ENCODE results near the gene ZSCAN5B. TPM values are rescaled to one million over a fixed set of nuclear protein-coding genes. Genes with fewer than 3 reads are reported as not detected.
"Not testable (repeated sequence)": the region's sequence is repeated elsewhere in the genome, so short reads cannot be mapped to it uniquely, and the experiment has no call there.

ZSCAN5B gene
- total RNA-seq, 4 donors from 2014 or later = not detected

DNA sequence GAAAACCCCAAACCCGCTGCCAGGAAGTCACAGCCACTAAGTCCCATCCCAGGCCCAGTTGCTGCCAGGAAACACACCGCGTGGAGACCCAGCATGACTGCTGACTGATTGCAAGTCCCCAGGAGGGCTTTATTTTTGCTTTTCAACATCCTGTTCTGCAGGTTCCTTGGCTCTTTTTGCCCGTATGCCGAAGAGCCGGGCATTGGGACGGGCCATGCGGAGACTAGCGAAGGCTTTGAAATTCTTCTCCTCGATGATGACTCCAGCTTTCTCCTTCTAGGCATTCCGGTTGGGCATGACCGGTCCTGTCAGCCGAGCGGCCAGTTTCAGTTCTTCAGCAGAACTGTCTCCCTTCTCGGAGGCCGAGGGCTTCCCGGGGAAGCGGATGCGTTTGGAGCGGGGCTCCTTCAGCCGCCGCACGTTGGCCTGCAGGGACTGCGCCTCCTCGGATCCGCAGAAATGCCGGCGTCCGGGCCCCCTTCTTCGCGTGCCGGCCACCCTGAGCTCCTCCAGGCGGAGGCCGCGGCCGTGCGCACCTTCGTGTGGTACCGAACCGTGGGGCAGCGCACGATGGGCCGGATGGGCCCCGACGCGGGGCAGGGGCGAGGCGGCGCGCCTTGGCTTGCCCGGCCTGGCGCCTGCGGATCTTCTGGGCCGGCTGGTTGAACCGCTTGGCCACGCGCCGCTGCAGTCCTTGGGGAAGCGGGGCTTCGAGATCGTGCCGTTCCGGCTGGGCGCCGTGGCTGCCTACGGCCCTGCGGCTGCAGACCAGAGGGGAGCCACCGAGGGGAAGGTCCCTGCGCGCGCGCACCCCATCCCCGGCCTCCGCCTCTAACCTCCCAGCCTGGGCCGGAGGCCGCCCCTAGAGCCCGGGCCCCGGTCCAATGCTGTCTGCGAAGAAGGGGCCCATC, 19.7 kb upstream of the ZSCAN5B start:
- WGBS, 2 donors = 5% methylated on average over 56 to 68 of the region's 79 CpGs
- no peak for TF ChIP-seq CTCF (IDR thresholded peaks at IDR 0.05)
- no peak for TF ChIP-seq POLR2A (IDR thresholded peaks at IDR 0.05)
- H3K4me3 ChIP-seq (ENCODE audit: low read depth, poor library complexity, severe bottlenecking) = peak overlapping the region; percentile 13
- intact Hi-C loops (cut with DNase I; ENCODE audit: low total_unique reads) = no loop called here
- DNase-seq (ENCODE audit: low spot score in 2 of 2) = peak; percentile 16 to 81

- TF ChIP-seq CTCF (IDR thresholded peaks at IDR 0.05) (no peak), POLR2A (IDR thresholded peaks at IDR 0.05) (no peak)
- intact Hi-C loops (cut with DNase I; ENCODE audit: low total_unique reads) = no loop called here
- H3K4me3 ChIP-seq (ENCODE audit: low read depth, poor library complexity, severe bottlenecking) = no peak overlapping the region
- DNase-seq (ENCODE audit: low spot score in 2 of 2) = no peak
- WGBS, 2 donors = 53% methylated on average over 4 of the region's 4 CpGs
Measured at GRCh38 chr19:56211718-56212117, 14.1 kb upstream of the ZSCAN5B start.

DNA sequence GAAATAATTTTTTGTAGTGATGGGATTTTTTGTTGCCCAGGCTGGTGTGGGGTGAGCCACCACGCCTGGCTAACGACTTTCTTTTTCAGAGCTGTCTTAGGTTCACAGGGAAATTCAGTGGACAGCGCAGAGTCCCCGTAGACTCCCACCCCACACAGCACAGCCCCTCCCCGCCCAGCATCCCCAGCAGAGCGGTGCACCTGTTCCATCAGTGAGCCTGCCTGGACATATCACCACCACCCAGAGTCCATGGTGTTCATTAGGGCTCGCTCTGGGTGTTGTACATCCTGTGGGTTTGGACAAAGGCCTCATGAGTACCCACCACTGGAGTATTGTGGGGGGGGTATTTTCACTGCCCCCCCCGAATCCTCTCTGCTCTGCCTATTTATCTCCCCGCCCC, 12.5 kb upstream of the ZSCAN5B start:
- intact Hi-C loops (cut with DNase I; ENCODE audit: low total_unique reads); H3K4me3 ChIP-seq (ENCODE audit: low read depth, poor library complexity, severe bottlenecking); DNase-seq (ENCODE audit: low spot score in 2 of 2): not testable (repeated sequence)
- 85 to 86% methylated on average over 9 of the region's 9 CpGs for whole genome bisulfite sequencing, 2 donors

DNA sequence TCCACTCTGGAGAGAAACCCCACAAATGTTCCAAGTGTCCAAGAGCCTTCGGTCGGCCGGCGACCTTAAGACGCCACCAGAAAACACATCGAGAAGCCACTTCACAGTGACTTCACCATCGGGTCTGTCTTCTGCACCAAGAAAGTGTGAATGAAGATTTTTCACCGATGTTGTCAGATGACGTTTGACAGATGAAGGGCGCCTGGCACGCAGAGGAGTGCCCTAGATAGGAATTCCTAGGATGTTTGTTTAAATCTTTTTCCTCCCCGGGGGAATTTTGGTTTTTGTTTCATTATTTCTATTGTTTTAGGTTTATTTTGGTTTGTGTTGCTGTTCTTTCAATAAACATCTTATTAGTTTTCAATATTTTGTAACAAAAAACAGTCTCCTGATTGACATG, 11.5 kb upstream of the ZSCAN5B start:
- WGBS, 2 donors = 72 to 84% methylated on average over 12 of the region's 12 CpGs
- intact Hi-C loops (cut with DNase I; ENCODE audit: low total_unique reads) = no loop called here
- DNase-seq (ENCODE audit: low spot score in 2 of 2) = no peak
- no peak for TF ChIP-seq POLR2A (IDR thresholded peaks at IDR 0.05)
- TF ChIP-seq CTCF (IDR thresholded peaks at IDR 0.05) = no peak
- H3K4me3 ChIP-seq (ENCODE audit: low read depth, poor library complexity, severe bottlenecking) = no peak overlapping the region

DNA sequence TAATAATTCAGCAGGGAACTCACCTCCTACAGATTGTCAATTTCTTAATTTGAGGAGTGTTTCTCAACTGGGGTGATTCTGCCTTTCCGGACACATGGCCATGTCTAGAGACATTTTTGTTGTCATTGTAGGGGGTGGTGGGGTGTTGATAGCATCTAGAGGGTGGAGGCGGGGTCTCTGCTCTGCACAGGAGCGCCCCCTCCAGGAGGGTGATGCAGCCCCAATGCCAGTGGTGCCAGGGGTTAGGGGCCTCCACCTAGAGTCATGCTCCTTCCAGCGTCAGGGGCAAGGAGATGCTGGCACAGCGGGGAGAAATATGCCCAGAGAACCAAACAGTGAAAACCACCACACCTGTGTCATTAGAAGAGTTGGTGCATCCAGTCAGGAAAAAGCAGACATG, 10.0 kb upstream of the ZSCAN5B start:
- intact Hi-C loops (cut with DNase I; ENCODE audit: low total_unique reads) = not testable (repeated sequence)
- whole genome bisulfite sequencing, 2 donors = 75% methylated on average over 5 of the region's 5 CpGs

DNA sequence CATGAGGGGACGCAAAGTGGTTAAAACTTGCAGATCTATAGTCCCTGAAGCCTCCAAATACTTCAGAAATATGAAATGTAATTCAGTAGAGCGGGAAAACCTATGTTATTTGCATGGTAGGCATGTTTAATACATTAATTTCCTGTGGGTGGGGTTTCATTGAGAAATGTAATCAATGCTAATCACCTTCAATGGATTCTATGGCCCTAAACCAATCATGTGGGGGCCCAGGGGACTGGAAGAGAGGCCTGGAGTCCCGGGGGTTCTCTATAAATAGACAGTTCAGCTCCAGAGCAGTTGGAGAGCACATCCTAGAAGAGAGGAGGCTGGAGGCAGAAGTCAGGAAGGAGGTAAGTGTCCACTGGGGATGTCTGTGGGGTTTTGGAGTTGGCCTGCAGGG, 4.4 kb upstream of the ZSCAN5B start, which contains the start of gene ZSCAN5C:
Gene ZSCAN5C (plus strand): TSS at position 301 of the 400 bp plus-strand sequence. CDS start 3,641 bp downstream, outside the sequence.
- DNase-seq (ENCODE audit: low spot score in 2 of 2) = no peak
- intact Hi-C loops (cut with DNase I; ENCODE audit: low total_unique reads) = no loop called here
- WGBS, 2 donors = 64 to 66% methylated on average over 3 of the region's 3 CpGs
- TF ChIP-seq POLR2A (IDR thresholded peaks at IDR 0.05) = no peak
- no peak for TF ChIP-seq CTCF (IDR thresholded peaks at IDR 0.05)
- no peak within 1 kb of the TSS for H3K4me3 ChIP-seq (ENCODE audit: low read depth, poor library complexity, severe bottlenecking)

More for the DNA sequence above, 10.0 kb upstream of the ZSCAN5B start:
- not testable (repeated sequence) for DNase-seq (ENCODE audit: low spot score in 2 of 2); H3K4me3 ChIP-seq (ENCODE audit: low read depth, poor library complexity, severe bottlenecking)
